ENCODE data around the gene KDM4B.

Gene KDM4B

DNA sequence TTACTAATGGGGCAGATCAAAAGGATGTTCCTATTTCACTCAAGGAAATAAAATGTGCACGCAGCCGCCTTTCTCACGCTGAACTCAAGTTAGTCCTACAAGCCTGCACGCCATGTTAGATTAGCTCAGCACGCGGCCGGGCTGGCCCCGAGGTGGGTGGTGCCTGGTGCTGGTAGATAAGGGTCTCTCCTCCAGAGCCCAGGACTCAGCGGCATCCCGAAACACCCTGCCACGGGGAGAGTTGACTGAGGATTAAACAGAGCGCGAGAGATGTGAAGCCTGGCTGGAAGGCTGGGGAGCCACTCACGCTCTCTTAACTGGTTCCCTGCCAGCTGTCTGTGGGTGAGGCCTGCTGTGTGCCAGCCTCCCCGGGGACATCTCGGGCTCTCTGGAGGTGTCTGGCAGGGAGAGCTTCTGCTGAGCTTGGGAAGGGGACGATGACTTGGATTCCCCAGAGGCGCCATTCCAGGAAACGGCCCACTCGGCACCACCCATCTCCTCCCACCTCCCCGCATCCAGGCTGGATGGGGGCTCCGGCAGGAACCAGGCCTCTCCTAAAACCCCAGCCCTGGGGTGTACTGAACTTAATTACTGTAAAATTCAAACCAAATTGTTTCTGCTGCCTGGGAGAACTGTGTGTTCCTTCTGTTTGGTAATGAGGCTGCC is 122.2 kb downstream of the KDM4B start:
- DNase-seq (ENCODE audit: low read depth): no peak

DNA sequence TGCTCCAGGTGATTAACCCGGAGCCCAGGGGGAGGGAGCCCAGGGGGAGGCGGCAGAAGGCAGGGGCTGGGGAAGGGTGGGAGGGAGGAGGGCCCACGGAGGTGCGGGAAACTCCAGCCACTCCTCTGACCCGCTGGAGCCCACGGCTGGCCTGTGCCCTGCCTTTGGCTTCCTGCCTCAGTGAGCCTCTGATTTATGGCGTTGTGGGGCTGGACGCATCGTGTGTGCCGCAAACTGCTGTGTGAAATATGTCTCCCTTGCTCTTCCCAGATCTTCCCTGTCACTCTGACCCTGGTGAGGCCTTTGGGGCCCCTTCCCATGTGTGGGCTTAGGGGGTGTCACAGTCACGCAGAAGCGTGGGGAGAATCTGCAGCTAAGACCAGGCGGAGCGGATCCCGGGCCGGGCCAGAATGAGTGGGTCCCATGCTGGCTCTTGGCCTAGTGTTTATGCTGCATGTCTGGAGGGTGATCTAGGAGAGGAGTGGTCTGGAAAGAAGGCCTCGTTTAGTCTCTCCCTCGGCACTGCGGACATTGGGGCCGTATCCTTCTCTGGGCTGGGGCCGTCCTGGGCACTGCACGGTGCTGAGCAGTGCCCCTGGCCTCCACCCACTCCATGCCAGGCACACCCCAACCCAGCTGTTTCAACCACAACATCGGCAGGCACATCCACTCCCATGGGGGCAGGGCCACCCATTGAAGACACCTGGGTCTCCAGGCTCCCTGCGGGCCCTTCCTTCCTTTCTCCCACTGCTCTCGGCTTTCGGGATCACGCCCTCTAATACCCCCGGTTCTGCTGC is 123.0 kb downstream of the KDM4B start:
- DNase-seq (ENCODE audit: low read depth): no peak

DNA sequence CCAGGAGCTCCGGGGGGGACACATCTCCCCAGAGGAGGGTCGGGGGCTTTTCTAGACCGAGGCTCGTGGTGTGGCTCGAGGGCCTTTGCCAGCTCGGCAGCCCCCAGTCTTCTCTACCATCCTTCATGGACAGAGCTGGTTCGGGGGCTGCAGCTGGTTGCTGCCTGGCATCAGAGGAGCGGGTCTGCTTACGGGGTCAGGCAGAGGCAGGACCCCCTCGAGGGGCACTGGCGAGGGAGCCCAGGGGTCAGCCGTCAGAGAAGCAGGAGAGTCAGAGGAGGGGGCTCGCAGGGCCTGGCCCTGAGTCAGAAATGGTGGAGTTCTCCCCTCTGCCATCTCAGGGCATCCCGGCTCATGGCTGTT is 123.5 kb downstream of the KDM4B start:
- DNase-seq (ENCODE audit: low read depth): no peak

DNA sequence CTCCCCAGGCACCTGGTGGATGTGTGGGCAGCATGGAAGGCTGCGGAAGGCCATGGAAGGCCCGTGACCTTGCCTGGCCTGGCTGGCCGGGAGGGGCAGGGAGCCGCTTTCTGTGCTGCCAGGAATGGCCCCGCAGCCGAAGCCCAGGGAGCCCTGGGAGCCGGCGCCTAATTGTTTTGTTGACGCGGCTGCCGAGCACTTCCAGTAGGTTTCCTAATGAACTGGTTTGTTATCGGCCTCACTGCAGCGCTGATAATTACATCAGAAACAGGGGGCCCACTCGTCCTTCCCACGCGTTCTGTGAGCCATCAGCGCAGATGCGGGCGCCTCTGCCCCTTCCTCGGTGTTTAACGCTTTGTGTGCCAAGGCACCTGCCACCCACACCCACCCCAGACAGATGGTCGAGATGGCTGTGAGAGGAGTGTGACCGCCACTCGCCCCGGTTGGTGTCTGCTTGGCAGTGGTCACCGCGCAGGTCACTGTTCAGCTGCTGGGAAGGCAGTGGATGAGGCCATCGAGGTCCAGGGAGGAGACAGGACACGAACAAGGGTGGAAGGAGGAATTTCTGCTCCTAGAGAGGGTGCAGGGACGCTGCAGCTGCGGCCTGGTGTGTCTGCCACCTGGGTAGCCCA is 124.5 kb downstream of the KDM4B start:
- no peak for DNase-seq (ENCODE audit: low read depth)

DNA sequence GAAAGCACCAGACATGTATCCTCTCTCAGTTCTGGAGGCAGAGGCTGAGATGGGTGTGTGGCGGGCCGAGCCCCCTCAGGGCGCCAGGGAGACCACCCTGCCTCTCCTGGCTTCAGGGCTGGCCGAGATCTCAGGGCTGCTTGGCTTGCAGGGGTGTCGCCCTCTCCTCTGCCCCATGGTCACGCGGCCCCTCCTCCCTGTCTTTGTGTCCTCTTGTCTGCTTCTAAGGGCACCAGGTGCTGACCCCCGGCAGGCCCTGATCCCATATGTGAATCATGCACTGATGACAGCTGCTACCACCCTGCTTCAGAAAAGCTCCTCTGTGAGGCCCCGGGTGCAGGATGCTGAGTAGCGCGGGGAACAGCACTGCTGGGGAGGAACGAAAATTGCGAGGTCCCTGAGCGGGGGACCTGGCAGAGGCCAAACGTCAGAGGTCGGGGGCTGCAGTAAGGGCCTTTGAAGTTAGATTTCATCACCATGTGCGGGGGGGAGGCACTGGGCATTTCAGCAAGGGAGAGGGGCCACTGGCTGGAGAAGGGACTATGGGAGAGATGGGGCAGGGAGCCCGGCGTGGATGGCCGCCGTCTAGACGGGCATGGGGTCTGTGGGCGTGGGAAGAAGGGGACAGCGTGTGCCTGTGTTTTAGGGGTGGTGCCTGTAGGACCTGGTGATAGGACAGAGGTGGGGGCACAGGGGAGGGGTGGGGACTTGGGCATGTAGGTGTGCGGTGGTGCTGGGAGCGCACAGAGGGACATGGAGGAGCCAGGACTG is 125.2 kb downstream of the KDM4B start:
- no peak for DNase-seq (ENCODE audit: low read depth)

DNA sequence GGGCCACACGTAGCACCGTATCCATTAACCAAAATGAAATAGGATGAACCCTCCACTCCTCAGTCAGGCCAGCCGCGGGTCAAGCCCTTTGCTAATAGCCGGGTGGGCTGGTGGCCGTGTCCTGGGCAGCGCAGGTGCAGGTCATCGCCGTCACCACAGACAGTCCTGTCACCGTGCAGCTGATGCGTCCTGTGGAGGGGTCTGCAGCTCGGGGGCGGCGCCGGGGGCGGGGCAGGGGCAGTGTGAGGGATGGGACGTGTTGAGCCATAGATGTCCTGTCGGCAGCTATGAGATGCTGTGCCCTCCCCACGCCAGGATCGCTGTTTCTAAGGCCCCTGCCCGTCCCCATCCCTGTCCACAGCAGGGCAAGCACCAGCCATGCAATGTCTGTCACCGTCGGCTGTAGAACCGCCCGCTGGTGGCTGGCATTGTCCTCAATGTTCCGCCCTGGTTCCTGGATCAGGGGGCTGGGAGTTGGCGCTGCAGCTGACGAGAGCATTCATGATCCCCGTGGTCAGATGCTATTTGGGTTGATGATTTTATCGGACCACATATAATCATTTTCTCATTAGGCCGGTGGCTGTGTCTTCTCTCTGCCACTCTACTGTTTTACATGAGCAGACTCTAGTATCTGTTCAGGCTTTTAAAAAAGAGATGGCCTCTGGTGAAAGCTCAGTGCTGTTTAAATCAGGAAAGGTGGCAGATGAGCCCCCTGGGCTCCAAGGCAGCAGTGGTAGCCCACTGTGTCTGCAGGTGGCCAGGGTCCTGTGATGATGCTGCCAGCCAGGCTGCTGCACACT is 126.1 kb downstream of the KDM4B start:
- DNase-seq (ENCODE audit: low read depth): no peak

DNA sequence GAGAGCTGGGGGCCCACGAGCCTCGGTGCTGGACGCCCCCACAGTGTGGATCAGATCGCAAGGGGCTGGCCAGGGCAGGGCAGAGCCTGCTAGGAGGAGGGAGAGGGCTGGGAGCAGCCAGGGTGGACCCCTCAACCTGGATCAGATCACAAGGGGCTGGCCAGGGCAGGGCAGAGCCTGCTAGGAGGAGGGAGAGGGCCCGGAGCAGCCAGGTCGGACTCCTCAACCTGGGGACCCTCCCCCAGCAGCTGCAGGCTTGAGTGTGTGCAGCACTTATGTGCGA is 126.6 kb downstream of the KDM4B start:
- no peak for DNase-seq (ENCODE audit: low read depth)

DNA sequence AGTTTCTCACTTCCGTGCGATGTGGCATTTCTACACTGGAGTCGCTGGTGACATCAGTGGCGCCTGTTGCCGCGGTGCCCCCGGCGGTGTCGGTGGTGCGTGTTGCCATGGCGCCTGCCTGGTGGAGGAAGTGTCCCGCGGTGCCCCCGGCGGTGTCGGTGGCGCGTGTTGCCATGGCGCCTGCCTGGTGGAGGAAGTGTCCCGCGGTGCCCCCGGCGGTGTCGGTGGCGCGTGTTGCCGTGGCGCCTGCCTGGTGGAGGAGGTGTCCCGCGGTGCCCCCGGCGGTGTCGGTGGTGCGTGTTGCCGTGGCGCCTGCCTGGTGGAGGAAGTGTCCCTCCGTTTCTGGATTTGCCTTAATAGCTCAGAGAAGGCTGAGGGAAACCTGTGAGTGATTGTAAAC is 127.6 kb downstream of the KDM4B start:
- DNase-seq (ENCODE audit: low read depth): no peak

DNA sequence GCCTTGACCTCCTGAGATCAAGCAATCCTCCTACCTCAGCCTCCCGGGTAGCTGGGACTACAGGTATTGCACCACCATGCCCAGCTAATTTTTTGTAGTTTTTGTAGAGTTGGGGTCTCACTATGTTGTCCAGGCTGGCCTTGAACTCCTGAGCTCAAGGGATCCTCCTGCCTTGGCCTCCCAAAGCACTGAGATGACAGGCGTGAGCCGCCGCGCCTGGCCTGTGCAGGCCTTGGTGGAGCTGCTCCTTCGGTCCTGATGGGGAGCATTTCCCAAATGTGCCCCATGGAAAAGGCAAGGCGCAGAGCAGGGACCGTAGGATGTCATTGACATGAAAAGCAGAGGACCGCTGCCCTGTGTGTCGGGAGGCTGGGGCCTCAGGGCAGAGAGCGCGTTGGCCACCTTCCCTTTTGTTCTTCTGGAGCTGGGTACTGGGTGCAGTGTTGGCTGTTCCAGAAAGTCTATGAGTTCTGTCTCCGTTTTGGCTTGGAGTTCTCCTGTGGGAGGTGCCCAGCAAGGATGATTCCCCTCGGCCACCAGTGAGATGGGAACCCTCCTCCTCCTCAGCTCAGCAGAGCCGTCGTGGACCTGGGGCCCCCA is 128.5 kb downstream of the KDM4B start:
- no peak for DNase-seq (ENCODE audit: low read depth)

DNA sequence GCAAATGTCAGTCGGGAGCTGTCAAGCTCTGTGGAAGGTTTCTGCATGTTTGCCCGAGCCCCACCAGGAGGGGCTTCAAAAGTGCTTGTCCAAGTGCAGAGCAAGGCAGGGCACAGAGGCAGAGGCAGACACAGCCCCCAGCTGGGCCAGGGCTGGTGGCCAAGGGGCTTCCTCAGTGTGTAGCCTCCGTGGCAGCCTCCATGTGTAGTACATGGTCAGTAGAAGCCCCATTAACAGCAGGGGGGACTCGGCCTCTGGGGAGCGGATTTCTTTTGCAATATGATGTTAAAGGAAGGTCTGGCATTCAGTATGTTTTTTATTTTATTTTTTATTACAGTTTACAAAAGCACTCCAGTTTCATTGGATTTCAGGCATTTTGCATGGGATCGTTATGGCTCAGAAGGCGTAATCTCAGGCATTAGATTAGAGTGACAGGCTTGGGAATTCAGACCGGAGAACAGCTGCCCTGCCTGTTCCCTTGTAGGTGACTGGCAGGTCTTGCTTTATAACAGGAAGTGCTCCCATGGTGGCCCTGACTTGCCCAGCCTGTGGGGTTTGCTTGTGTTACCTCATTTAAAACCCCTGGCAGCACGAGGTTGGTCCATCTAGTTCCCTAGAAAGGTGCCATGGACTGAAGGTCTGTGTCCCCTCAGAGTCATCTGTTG is 129.2 kb downstream of the KDM4B start:
- no peak for DNase-seq (ENCODE audit: low read depth)

DNA sequence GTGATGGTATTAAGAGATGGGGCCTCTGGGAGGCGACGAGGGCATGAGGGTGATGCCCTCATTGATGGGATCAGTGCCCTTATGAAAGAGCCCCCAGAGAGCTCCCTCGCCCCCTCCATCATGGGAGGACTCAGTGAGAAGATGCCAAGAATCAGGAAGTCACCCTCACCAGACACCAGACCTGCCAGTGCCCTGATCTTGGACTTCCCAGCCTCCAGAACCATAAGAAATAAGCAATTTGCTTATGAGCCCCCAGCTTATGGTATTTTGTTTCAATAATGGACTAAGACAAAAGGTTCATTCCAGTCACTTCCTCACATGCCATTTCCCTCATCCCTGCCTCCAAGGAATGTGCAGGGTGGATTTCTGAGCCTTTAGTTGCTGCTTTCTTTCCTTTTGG is 129.7 kb downstream of the KDM4B start:
- DNase-seq (ENCODE audit: low read depth): no peak

DNA sequence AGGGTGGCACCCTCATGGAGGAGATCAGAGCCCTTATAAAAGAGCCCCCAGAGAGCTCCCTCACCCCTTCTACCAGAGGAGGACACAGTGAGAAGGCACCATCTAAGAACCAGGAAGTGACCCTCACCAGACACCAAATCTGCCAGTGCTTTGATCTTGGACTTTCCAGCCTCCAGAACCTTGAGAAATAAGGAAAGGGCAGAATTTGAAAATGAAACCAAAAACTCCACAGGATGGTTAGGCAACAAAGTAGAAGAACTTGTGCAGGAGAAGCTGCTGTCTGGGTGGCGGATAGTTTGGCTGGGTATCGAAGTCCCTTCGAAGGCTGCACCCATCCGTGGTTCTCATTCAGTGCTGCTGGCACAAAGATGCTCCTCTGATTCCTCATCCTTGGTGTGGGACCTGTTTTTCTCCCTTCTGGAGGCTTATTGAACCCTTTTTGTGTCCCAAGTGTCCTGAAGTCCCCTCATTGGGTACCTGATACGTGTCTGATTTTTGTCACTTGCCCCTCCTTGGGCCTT is 130.8 kb downstream of the KDM4B start:
- no peak for DNase-seq (ENCODE audit: low read depth)

DNA sequence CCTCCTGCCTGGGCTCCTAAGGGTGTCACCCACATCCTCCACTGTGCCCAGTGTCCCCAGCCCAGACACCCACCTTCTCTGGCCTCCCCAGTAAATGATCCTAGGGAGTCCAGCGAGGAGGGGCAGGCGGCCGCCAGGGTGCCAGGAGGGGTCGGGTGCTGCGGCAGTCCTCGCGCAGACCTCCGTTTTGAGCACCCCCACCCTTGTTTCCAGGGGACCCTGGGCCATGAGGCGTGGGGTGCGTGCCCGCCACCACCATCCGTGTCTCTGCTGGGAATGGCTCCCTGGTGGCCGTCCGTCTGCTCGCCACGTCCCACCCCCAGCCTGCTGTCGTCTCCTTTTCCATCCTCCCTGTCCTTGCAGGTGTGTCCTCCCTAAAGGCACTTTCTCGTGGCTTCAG is 133.0 kb downstream of the KDM4B start:
- no peak for DNase-seq (ENCODE audit: low read depth)

DNA sequence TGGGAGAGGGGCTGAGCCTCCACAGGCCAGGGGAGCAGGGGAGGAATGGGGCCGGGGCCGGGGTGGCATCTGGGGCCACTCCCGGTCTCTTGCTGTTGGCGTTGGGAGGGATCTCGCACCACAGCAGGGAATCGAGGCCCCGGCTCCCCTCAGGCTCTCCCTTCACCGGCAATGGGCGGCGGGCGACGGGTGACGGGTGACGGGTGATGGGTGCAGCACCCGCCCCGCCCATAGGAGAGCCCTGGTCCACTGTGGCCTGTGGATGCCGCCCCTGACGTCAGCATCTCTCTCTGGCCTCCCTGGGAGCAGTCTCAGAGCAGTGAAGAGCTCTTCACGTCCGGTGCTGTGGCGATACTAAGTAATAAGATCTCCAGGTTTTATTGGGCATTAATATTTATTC is 133.6 kb downstream of the KDM4B start:
- DNase-seq (ENCODE audit: low read depth): no peak

DNA sequence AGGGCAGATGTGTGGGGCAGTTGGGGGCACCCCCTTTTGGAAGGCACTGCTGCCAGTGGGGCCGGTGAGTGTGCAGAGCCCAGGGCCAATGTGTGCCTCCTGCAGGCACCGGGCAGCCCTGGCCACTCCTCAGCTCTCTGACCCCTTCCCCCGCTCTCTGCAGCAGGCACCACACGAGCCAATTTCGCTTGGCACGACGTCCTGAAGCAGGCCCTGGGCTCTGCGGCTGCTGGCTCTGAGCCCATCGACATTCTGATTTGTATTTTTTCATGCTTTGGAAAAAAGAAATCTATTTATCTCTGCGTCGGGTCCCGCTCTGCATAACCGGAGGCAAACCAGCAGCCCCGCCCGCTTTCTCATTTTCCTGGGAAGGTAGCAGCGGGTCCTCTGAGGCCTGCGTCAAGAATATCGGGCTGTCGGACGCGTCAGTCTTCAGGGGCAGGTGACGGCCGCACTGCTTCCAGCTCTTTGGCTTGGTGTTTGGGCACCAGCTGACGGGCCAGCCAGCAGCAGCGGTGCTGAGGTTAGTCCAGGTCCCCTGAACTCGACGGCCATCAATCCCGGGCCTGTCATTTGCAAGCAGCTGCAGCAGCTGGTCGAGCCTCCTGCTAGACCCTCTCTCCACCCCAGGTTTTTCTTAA is 134.3 kb downstream of the KDM4B start:
- no peak for DNase-seq (ENCODE audit: low read depth)

DNA sequence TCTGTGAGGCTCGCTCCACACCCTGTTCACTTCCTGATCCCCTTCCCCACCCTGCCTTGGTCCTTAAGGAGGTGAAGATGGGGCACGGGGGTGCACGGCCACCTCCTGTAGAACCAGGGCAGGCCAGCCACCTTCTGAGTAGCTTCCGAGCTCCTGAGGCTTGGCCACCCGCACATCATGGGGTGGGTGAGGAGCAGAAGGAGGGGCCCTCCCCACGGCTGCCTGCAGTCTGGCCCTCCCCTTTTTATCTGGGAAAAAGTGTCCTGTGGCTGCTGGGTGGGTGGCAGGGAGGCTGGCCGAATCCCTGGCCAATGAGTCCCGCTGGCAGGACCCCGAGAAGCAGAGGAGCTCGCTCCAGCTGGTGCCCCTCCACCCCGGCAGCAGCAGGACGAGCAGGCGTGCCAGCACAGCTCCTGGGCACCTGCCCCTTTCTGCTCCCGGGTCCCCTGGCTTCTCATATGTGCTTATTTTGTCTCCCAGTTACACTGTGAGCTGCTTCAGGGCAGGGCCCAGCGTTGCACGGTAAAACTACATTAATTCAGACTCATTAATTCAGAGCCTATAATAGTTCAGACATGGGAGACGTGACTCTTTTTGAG is 135.0 kb downstream of the KDM4B start:
- DNase-seq (ENCODE audit: low read depth): no peak

DNA sequence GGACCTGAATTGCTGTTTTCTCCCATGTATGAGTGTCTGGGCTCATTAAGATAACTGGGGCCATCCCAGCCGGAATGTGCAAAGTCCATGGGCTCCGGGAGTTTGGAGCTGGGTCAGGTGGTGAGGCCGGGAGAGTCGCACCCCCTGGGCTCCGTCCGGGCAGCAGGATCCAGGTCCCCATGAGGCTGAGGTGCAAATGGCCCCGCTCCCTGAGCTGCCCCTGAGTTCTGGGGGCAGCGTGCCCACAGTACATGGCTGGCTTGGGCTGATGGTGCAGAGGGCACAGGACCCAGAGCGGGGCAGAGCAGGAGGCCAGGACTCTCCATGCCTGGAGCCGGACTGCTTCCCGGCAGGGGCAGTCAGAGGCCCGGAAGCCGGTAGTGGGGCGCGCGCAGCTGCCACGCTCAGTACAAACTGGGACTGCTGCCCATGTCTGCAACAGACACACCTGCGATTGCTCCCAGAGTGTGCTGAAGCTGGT is 136.0 kb downstream of the KDM4B start:
- DNase-seq (ENCODE audit: low read depth): no peak

DNA sequence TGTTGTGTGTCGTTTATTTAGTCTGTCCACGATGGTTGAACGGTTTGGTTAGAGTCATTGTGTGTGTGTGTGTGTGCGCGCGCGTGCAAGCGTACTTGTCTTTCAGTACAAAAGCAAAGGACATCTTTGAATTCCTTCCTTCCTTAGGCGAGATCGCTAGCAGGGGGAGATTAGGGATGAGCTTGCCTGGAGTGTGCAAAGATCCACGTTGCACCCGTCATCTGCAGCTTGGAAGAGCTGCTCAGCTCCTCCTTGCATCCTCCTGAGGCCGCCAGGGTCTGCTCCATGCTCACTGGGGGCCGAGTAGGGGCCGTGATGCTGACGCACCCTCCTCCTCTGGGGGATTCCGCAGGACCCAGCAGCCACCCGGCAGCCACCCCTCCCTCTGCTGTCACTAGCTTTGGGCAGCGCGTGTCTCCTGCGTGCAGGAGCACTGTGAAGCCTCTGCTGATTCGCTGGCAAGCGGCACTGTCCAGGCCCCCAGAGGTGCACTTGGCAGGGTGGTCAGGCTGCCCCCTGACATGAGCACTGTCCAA is 137.3 kb downstream of the KDM4B start:
- no peak for DNase-seq (ENCODE audit: low read depth)

DNA sequence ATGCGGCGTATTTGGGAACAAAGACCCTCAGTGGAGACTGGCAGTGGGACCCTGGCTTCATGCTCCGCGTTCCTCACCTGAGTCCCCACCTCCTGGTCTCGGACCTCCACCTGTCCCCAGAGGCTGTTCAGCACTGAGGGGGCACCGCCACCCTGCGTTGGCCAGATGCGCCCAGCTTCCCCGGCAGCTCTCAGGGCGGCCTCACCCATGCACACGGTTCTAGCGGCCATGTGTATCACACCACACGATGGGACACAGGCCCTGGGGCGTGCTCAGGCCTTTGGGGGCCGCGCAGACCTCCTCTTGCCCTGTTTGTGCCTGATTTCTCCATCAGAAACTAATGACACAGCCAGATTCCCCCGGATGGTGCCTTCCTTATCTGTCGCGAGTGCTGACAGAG is 138.1 kb downstream of the KDM4B start:
- DNase-seq (ENCODE audit: low read depth): no peak
